ENCODE results near the gene UBE2QL1.

The UBE2QL1 gene

GRCh38 chr5:6448622-6449464, at the start of gene UBE2QL1:
UBE2QL1 (plus strand) TSS chr5:6448859; CDS start chr5:6448894, 35 bp downstream.
- no peak for DNase-seq (ENCODE audit: low read depth)

- DNase-seq (ENCODE audit: low read depth) = no peak
These were observed 48.4 kb upstream of the UBE2QL1 start for GRCh38 chr5:6399980-6400910.

GRCh38 chr5:6401410-6401809, 47.2 kb upstream of the UBE2QL1 start:
- no peak for DNase-seq (ENCODE audit: low read depth)

- DNase-seq (ENCODE audit: low read depth) = no peak
These were observed 45.7 kb upstream of the UBE2QL1 start for GRCh38 chr5:6402939-6403338.

- no peak for DNase-seq (ENCODE audit: low read depth)
These were observed 45.2 kb upstream of the UBE2QL1 start for GRCh38 chr5:6403416-6403815.

GRCh38 chr5:6404129-6404528, 44.5 kb upstream of the UBE2QL1 start:
- DNase-seq (ENCODE audit: low read depth) = no peak

- no peak for DNase-seq (ENCODE audit: low read depth)
These were observed 43.1 kb upstream of the UBE2QL1 start for GRCh38 chr5:6405591-6405990.

GRCh38 chr5:6407558-6408259, 41.0 kb upstream of the UBE2QL1 start:
- no peak for DNase-seq (ENCODE audit: low read depth)

- no peak for DNase-seq (ENCODE audit: low read depth)
These were observed 40.4 kb upstream of the UBE2QL1 start for GRCh38 chr5:6408260-6408596.

- no peak for DNase-seq (ENCODE audit: low read depth)
These were observed 39.8 kb upstream of the UBE2QL1 start for GRCh38 chr5:6408627-6409446.

GRCh38 chr5:6410421-6410820, 38.2 kb upstream of the UBE2QL1 start:
- no peak for DNase-seq (ENCODE audit: low read depth)

- no peak for DNase-seq (ENCODE audit: low read depth)
These were observed 37.5 kb upstream of the UBE2QL1 start for GRCh38 chr5:6411141-6411540.

GRCh38 chr5:6412811-6413210, 35.8 kb upstream of the UBE2QL1 start:
- DNase-seq (ENCODE audit: low read depth) = no peak

GRCh38 chr5:6417657-6418056, 31.0 kb upstream of the UBE2QL1 start:
- no peak for DNase-seq (ENCODE audit: low read depth)

- no peak for DNase-seq (ENCODE audit: low read depth)
These were observed 29.9 kb upstream of the UBE2QL1 start for GRCh38 chr5:6418679-6419276.

GRCh38 chr5:6419340-6419852, 29.3 kb upstream of the UBE2QL1 start:
- DNase-seq (ENCODE audit: low read depth) = no peak

GRCh38 chr5:6423327-6424109, 25.1 kb upstream of the UBE2QL1 start:
- DNase-seq (ENCODE audit: low read depth) = no peak

- DNase-seq (ENCODE audit: low read depth) = no peak
These were observed 24.5 kb upstream of the UBE2QL1 start for GRCh38 chr5:6424110-6424659.

- DNase-seq (ENCODE audit: low read depth) = no peak
These were observed 24.0 kb upstream of the UBE2QL1 start for GRCh38 chr5:6424700-6425099.

GRCh38 chr5:6427694-6428093, 21.0 kb upstream of the UBE2QL1 start:
- DNase-seq (ENCODE audit: low read depth) = no peak

Measured in stimulated activated CD8-positive, alpha-beta memory T cell treated with anti-CD3 and anti-CD28 coated beads, Interleukin-4, amount 100 ng/mL, for 24 hours (primary cell).